Epithelial cell of esophagus (primary cell): Measurements from ENCODE around the gene ENTPD3.

Source experiments
- DNase-seq: peaks from one replicate; pipeline ENCODE4 v3.0.0; 2010; ENCODE audit warnings: low read depth
- H3K4me3 ChIP-seq: 2 replicates; pipeline ENCODE4 v1.5.1; 2011; ENCODE audit warnings: mild to moderate bottlenecking, low read length, control low read depth
- TF ChIP-seq, protein P1 (sequence below): IDR thresholded peaks from 2 replicates; pipeline ENCODE4 v1.5.1; 2011; ENCODE audit warnings: low read depth, mild to moderate bottlenecking, low read length, control low read depth, inconsistent platforms; ENCODE audit not compliant: insufficient read depth; ENCODE audit errors: missing control alignments

ENTPD3 gene

DNA sequence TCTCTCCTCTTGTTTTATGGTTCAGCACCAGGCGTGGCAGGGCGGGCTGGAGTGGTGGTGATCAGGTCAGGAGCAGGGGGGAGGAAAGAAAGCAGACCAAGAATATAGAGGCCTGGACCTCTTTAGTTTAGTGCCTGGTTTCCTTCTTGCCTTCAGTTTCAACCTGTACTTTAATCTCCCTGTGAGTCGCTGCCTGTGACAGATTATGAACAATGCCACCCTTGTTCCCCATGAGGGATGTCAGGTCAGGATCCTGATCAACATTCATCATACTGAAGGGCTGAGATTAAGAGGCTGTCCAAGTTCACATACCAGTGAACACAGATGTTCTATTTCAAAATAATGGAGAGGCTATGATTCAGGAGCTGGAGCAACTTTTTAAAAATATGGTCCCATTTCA, 11.4 kb downstream of the ENTPD3 start:
- no peak for DNase-seq
- H3K4me3 ChIP-seq = no peak overlapping the region

DNA sequence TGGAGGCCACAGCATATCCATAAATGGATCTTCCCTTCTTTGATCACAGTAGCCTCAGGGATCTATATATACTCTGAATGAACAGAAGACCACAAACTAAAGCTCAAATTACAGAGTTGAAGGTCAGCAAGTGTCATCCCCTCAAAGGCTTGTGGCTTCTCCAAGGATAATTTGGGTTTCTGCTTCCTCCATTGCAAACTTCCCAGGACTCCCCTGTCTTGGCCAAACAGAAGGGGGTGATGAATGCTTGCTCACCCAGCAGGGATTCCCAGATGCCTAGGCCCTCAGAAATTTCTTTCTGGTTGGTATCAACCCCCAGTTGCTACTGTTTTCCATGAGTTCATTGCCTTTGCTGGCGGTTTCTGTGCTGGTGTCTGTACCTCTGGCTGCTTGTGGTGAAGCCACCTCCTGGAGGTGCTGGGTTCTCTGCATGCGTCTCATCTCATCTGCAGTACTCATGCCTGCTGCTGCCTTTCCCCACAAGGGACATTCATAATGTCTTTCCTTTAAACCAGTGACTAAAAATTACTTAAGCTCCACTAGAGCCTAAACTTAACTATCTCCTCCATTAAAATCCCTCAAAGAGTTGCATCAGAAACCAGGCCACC, 17.7 kb downstream of the ENTPD3 start:
- TF ChIP-seq, protein P1, sequence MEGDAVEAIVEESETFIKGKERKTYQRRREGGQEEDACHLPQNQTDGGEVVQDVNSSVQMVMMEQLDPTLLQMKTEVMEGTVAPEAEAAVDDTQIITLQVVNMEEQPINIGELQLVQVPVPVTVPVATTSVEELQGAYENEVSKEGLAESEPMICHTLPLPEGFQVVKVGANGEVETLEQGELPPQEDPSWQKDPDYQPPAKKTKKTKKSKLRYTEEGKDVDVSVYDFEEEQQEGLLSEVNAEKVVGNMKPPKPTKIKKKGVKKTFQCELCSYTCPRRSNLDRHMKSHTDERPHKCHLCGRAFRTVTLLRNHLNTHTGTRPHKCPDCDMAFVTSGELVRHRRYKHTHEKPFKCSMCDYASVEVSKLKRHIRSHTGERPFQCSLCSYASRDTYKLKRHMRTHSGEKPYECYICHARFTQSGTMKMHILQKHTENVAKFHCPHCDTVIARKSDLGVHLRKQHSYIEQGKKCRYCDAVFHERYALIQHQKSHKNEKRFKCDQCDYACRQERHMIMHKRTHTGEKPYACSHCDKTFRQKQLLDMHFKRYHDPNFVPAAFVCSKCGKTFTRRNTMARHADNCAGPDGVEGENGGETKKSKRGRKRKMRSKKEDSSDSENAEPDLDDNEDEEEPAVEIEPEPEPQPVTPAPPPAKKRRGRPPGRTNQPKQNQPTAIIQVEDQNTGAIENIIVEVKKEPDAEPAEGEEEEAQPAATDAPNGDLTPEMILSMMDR = no peak
- DNase-seq = no peak
- H3K4me3 ChIP-seq = no peak overlapping the region

More for the DNA sequence above, 11.4 kb downstream of the ENTPD3 start:
- TF ChIP-seq, protein P1 = no peak

DNA sequence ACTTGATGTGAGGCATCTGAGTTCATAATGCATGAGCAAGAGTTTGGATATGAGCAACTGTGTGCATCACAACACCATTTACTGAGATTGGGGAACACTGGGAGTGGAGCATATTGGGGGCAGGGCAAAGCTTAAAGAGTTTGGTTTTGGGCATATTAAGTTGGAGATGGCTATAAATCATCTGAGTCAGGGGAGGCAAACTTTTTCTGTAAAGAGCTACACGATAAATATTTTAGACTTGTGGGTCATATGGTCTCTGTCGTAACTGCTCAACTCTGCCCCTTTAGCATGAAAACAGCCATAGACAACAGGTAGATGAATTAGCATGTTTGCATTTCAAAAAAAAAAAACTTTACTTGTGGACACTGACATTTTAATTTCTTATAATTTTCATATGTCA, 20.0 kb downstream of the ENTPD3 start:
- DNase-seq = no peak
- TF ChIP-seq, protein P1 = no peak
- no peak overlapping the region for H3K4me3 ChIP-seq

DNA sequence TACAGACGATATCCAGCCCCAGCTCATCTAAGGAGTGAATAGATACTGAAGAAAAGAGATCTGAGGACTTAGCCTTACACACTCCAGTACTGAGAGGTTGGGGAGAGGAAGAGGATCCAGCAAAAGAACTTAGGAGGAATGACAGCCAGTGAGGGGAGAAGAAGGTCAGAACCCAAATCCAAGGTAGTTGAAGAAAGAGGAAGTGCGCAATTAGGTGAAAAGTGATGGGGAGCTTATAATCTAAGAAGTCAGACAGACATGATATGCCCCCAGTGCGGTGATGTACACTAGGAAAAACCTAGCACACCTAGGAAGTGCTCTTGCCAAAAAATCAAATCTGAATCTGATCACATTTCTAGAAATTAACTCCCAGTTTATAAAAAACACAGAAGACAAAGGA, 20.6 kb downstream of the ENTPD3 start:
- no peak for DNase-seq
- no peak overlapping the region for H3K4me3 ChIP-seq
- TF ChIP-seq, protein P1 = no peak

DNA sequence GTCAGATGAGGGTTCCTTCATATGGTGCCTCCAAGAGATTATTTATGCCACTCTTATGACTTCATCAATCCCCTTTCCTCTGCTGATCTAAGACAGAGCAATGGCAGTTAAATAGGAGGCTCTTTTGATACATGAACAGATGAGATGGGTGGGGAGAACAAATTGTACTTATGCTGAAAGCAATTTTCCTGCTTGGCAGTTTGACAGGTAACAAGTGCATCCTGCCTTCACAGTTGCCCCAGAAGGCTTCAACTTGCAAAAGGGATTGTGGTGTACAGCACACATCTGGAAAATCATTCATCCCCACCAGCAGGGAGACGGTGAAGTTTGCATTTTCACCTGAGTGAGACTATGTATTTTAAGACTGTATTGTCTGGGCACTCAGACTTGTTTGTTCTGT, 27.3 kb downstream of the ENTPD3 start:
- no peak for DNase-seq
- H3K4me3 ChIP-seq = no peak overlapping the region
- TF ChIP-seq, protein P1 = no peak

DNA sequence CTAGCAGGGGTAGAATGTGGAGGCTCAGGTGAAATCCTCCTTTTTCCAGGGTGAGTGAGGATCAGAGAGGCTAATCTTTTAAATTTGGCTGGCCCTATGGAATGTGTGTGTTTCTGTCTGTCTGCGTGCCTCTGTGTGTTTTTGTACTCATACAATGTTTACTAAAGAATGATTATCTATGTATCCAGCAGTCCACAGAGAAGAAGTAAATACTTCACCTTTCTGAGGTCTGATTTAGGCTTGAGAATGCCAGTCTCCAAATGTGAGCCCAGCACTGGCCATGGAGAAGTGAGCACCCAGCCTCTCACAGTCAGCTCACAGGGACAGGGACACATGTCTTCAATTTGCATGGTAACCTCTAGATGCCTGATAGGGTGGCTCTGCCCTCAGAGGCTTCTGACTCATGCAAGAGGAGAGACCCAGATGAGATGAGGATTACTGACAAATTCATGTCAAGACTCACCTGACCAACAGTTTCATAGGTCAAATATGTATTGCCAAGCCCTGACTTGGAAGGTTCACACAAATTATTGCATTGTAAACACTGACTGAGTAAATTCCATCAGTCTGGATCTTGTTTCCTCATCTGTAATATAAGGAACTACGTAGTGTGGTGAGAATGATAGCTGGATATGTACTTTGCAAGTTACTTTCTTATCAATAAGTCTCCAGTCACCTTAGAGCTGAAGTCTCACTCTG, 31.0 kb downstream of the ENTPD3 start:
- H3K4me3 ChIP-seq = no peak overlapping the region
- TF ChIP-seq, protein P1 = no peak
- DNase-seq = peak; percentile 96

DNA sequence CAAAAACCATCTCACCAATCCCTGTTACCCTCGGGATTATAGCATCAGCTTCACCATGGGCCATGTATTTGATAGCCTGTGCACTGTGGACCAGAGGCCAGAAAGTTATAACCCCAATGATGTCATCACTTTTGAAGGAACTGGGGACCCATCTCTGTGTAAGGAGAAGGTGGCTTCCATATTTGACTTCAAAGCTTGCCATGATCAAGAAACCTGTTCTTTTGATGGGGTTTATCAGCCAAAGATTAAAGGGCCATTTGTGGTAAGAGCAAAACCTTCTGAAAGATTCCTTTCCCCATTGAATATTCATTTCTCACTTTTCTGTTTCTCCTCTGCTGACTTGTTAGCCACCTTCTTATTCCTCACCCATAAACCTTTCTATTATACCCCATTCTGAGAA, 35.9 kb downstream of the ENTPD3 start:
- no peak for DNase-seq
- TF ChIP-seq, protein P1 = no peak
- no peak overlapping the region for H3K4me3 ChIP-seq
